Left lung (tissue), 10 donors: ENCODE measurements around the gene KLRG1. TPM values are rescaled to one million over a fixed set of nuclear protein-coding genes. Genes with fewer than 3 reads are reported as not detected.

Source experiments
- ATAC-seq: fragments of 200-7000 bp; cut with Tn5 transposase; one replicate; pipeline ENCODE4 v1.9.1; 2020; ENCODE audit warnings: moderate library complexity
- DNase-seq, 4 donors: peaks; one replicate each; pipeline ENCODE4 v3.0.0-alpha.2; 2013 to 2020
- H3K27ac ChIP-seq, 2 donors: fragments of 200-600 bp; sonication (generic) in 1 of 2; one replicate each; pipeline versions ENCODE4 v1.5.0 to v1.8.0; 2020 to 2021
- H3K27me3 ChIP-seq, 2 donors: fragments of 200-600 bp; sonication (generic) in 1 of 2; one replicate each; pipeline versions ENCODE4 v1.5.0 to v1.8.0; 2020 to 2021
- H3K36me3 ChIP-seq, 2 donors: fragments of 200-600 bp; sonication (generic) in 1 of 2; one replicate each; pipeline versions ENCODE4 v1.5.0 to v1.8.0; 2020 to 2021
- H3K4me1 ChIP-seq, 2 donors: fragments of 200-600 bp; one replicate each; pipeline ENCODE4 v1.8.0; 2021
- H3K4me3 ChIP-seq, 2 donors: fragments of 200-600 bp; sonication (generic) in 1 of 2; one replicate each; pipeline versions ENCODE4 v1.5.0 to v1.8.0; 2020 to 2021; ENCODE audit warnings: mild to moderate bottlenecking in 1 of 2
- H3K9me3 ChIP-seq, 2 donors: fragments of 200-600 bp; sonication (generic) in 1 of 2; one replicate each; pipeline versions ENCODE4 v1.5.0 to v1.8.0; 2020 to 2021
- intact Hi-C, 2 donors: fragments of 100-400 bp; cut with DNase I; formaldehyde crosslinking; loops; one replicate each; pipeline versions ENCODE4 v1.11.2 to v1.14.2; 2022
- polyA plus RNA-seq, 6 donors: library from polyadenylated mRNA; unstranded; fragments of 120-200 nt; gene quantifications; one replicate each; pipeline ENCODE4 v1.2.1, GENCODE V29; 2013; ENCODE audit not compliant: insufficient read length in 6 of 6
- total RNA-seq, 2 donors: library from RNA; stranded (reverse); fragmentation: NEBNext Ultra II Directional; extraction: Animal tissue kit (Norgen Biotek cat#: 25700); gene quantifications; one replicate each; pipeline ENCODE4 v1.2.1, GENCODE V29; 2021
- TF ChIP-seq, protein P1 (sequence below), 2 donors: fragments of 200-600 bp; sonication (generic) in 1 of 2; IDR thresholded peaks; one replicate each; pipeline versions ENCODE4 v1.5.0 to v1.8.0; 2021; ENCODE audit warnings: antibody characterized with exemption in 2 of 2
- donor health status: DM: no; HTN: yes; CAD: no.
- donor health status: DM: no; HTN: no; CAD: no.

Gene KLRG1
- total and polyA plus RNA-seq, 8 donors: 1.1 to 3.0 (median 1.9) TPM

DNA sequence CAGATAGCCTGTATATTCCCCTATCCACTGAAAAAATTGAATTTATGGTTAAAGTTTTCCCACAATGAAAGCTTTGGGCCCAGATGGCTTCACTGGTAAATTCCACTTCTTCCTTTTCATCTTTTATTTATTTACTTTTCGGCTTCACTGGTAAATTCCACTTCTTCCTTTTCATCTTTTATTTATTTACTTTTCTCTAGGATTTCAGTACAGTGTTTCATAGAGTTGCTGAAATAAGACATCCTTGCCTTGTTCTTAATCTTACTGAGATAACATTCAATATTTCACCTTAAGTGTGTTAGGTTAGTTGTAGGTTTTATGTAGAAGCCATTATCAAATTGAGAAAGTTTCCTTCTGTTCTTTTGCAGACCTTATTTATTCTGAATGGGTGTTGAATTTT, 18.9 kb upstream of the KLRG1 start:
- no peak for ATAC-seq
- Histone ChIP-seq H3K9me3 (peaks cover 0 to 39% of the 10 kb centered on the region in 2 donors), H3K4me1 (no peaks in the 10 kb centered on the region), H3K27ac (no peak overlapping the region), H3K4me3 (no peak overlapping the region), H3K36me3 (no peaks in the 10 kb centered on the region), H3K27me3 (no peaks in the 10 kb centered on the region)
- intact Hi-C loops: no loop called here
- TF ChIP-seq, protein P1, sequence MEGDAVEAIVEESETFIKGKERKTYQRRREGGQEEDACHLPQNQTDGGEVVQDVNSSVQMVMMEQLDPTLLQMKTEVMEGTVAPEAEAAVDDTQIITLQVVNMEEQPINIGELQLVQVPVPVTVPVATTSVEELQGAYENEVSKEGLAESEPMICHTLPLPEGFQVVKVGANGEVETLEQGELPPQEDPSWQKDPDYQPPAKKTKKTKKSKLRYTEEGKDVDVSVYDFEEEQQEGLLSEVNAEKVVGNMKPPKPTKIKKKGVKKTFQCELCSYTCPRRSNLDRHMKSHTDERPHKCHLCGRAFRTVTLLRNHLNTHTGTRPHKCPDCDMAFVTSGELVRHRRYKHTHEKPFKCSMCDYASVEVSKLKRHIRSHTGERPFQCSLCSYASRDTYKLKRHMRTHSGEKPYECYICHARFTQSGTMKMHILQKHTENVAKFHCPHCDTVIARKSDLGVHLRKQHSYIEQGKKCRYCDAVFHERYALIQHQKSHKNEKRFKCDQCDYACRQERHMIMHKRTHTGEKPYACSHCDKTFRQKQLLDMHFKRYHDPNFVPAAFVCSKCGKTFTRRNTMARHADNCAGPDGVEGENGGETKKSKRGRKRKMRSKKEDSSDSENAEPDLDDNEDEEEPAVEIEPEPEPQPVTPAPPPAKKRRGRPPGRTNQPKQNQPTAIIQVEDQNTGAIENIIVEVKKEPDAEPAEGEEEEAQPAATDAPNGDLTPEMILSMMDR (IDR thresholded peaks at IDR 0.05): no peak
- DNase-seq: no peak

DNA sequence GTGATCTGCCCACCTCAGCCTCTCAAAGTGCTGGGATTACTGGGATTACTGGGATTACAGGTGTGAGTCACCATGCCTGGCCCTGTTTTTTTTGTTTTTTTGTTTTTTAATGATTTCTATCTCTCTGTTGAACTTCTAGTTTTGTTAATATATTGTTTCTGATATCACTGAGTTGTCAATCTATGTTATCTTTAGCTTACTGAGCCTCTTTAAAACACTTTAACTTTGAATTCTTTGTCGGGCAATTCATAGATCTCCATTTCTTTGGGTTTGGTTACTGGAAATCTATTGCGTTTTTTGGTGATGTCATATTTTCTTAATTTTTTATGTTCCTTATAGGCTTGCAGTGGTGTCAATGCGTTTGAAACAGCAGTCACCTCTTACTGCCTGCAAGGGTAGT, 9.2 kb upstream of the KLRG1 start:
- peaks cover 0 to 33% of the 10 kb centered on the region in 2 donors for H3K9me3 ChIP-seq
- no peaks in the 10 kb centered on the region for H3K27me3 ChIP-seq
- TF ChIP-seq, protein P1 (IDR thresholded peaks at IDR 0.05): no peak
- intact Hi-C loops: no loop called here
- ATAC-seq: no peak
- no peak overlapping the region for H3K27ac ChIP-seq
- no peaks in the 10 kb centered on the region for H3K36me3 ChIP-seq
- H3K4me3 ChIP-seq: no peak overlapping the region
- DNase-seq: no peak
- no peaks in the 10 kb centered on the region for H3K4me1 ChIP-seq

DNA sequence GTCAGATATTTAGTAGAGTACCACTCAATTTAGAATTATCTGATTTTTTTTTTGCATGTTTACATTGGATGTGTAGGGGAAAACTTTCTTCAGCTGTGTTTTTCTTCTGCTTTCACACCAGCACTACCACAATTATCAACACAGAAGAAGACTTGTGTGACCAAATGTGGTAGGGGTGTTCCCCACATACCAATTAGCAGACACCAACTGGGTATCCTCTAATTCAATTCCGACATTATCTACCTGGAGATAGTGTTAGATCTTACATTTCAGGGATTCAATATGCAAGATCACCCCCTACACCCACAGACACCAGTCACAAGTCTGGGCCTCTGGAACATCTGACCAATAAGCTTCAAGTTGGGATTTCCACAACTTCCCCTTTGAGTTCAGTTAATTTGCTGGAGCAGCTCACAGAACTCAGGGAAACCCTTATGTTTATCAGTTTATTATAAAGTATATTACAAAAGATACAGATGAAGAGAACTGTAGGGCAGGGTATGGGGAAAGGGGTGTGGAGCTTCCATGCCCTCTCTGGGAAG, 4.1 kb upstream of the KLRG1 start:
- DNase-seq (no peak), ATAC-seq (no peak)
- Histone ChIP-seq H3K36me3 (no peaks in the 10 kb centered on the region), H3K4me3 (no peak overlapping the region), H3K9me3 (peaks cover 0 to 8% of the 10 kb centered on the region in 2 donors), H3K4me1 (peaks cover 0 to 30% of the 10 kb centered on the region in 2 donors), H3K27me3 (no peaks in the 10 kb centered on the region), H3K27ac (no peak overlapping the region)
- intact Hi-C loops: no loop called here
- TF ChIP-seq, protein P1 (IDR thresholded peaks at IDR 0.05): no peak

DNA sequence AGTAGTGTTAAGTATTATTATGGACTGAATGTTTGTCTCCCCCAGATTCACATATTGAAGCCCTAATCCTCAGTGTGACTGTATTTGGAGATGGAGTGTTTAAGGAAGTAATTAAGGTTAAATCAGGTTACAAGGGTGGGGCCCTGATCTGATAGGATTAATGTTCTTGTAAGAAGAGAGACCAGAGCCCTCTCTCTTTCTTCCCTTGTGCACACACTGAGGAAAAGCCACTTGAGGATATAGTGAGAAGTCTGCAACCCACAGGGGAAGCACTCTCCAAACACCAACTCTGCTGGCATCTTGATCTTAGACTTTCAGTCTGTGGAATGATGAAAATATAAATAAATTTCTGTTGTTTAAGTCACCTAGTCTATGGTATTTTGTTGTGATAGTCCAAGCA, 2.2 kb upstream of the KLRG1 start:
- Histone ChIP-seq H3K9me3 (no peaks in the 10 kb centered on the region), H3K36me3 (no peaks in the 10 kb centered on the region), H3K27me3 (no peaks in the 10 kb centered on the region), H3K27ac (no peak overlapping the region), H3K4me3 (no peak overlapping the region), H3K4me1 (peaks cover 0 to 30% of the 10 kb centered on the region in 2 donors)
- ATAC-seq (no peak), DNase-seq (no peak)
- intact Hi-C loops: no loop called here
- TF ChIP-seq, protein P1 (IDR thresholded peaks at IDR 0.05): no peak

DNA sequence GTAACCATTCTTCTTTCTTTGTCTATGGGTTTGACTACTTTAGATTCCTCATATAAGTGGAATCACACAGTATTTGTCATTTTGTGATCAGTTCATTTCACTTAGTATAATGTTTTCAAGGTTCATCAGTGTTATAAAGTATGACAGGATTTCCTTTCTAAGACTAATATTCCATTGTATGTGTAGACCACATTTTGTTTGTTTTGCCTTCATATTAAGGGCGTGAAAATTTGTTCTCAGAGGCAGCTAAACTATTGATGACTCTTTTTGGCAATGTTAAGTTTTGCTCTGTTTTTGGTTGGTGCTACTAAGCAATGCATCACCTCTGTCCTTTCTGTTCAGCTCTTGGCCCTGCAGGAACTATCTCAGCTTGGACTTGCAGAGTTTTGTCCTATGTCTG, 1.7 kb upstream of the KLRG1 start:
- Histone ChIP-seq H3K4me3 (no peak overlapping the region), H3K4me1 (peaks cover 0 to 30% of the 10 kb centered on the region in 2 donors), H3K27ac (no peak overlapping the region), H3K36me3 (no peaks in the 10 kb centered on the region), H3K27me3 (no peaks in the 10 kb centered on the region), H3K9me3 (no peaks in the 10 kb centered on the region)
- TF ChIP-seq, protein P1 (IDR thresholded peaks at IDR 0.05): no peak
- intact Hi-C loops: no loop called here
- no peak for ATAC-seq
- no peak for DNase-seq
